Stimulated activated CD8-positive, alpha-beta memory T cell treated with anti-CD3 and anti-CD28 coated beads, Interleukin-15, amount 100 ng/mL, for 1 hour (primary cell): ENCODE data around the gene CCSAP.

Source experiments
- DNase-seq: peaks from one replicate; pipeline ENCODE4 v3.0.0-alpha.2; 2020; ENCODE audit warnings: low read depth

Gene CCSAP

DNA sequence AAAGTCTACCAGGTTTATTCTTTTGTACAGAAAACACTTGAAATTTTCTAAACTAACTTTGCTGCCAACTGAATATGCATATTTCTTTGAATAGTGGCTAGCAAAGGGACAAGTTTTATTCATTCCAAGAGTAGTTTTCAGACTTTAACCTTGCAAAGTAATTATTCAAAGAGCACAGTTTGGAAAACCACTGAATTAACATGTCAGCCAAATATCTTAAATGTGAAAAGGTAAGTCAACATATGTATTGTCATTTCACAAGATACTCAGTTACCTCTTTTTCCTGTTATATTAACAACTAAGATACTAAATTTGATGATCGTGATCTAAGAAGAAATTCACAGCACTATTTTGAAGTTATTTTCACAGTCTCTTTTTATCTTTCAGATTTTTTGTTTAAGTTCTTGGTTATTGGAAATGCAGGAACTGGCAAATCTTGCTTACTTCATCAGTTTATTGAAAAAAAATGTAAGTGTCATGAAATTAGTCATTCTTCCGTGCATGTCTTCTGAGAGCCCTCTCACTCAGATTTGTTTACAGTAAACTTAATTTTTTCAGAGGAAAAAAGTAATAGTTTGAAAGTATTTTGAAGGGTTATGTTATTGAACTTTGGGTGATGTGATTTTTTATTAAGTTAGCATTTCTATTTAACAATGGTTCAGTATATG lies 56.6 kb downstream of the CCSAP start:
- no peak for DNase-seq

GRCh38 chr1:229285440-229285839 lies 57.4 kb downstream of the CCSAP start:
- no peak for DNase-seq

DNA sequence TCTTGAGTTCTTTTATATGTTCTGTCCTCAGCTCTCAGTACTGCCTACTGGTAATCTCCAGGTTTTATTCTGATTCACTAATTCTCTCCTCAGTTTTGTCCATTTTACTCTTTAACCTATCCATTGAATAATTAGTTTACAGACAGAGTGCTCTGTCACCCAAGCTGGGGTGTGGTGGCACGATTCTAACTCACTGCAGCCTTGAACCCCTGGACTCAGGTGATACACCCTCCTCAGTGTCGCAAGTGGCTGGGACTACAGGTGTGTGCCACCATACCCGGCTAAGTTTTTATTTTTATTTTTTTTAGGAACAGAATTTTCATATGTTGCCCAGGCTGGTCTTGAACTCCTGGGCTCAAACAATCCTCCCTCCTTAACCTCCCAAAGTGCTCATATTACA lies 58.0 kb downstream of the CCSAP start:
- DNase-seq: no peak

DNA sequence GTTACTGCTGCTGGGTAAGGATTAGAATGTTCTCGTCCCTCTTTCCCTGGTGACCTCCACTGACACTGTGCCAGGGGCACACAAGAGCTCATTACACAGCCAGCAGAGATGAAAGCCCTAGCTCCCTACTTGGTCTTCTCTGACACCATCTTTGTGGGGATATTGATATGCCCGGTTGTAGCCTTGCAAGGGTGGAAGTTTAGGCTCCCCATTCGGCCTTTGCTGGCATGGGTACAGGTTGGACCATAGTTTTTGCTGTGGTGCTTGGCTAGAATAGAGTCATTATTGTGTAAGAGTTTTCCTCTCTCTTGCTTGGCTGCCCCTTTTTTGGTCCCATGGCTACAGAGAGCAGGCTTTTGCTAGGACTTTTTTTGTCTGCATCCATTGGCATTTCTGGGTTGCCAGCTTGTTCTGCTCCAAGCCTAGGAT lies 59.6 kb downstream of the CCSAP start:
- DNase-seq: no peak

- DNase-seq: no peak
Measured at GRCh38 chr1:229282295-229282823, 60.5 kb downstream of the CCSAP start.

GRCh38 chr1:229281339-229281926 lies 61.4 kb downstream of the CCSAP start:
- no peak for DNase-seq

GRCh38 chr1:229280921-229281320 lies 61.9 kb downstream of the CCSAP start:
- no peak for DNase-seq

- no peak for DNase-seq
Measured at GRCh38 chr1:229280037-229280828, 62.6 kb downstream of the CCSAP start.

DNA sequence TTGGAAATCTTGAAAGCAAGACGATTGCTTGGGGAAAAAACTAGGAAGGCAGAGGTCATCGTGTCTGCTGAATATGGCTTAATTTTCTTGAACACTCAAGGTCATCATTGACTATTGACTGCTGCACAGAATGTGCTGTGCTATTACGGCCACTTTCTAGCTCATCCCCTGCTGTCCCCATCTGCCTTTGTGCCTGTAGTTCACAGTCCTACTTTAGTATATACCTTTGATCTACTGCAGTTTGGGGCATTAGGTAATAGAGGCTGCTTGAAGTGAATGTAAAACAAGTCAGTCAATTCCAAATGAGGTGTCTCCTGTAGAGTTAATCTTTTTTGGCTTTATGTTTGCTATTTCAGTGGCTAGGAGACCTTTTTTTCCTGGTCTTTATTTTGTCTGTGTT lies 63.6 kb downstream of the CCSAP start:
- DNase-seq: no peak

GRCh38 chr1:229278120-229278741 lies 64.6 kb downstream of the CCSAP start:
- DNase-seq: no peak

GRCh38 chr1:229275005-229275404 lies 67.8 kb downstream of the CCSAP start:
- DNase-seq: no peak

DNA sequence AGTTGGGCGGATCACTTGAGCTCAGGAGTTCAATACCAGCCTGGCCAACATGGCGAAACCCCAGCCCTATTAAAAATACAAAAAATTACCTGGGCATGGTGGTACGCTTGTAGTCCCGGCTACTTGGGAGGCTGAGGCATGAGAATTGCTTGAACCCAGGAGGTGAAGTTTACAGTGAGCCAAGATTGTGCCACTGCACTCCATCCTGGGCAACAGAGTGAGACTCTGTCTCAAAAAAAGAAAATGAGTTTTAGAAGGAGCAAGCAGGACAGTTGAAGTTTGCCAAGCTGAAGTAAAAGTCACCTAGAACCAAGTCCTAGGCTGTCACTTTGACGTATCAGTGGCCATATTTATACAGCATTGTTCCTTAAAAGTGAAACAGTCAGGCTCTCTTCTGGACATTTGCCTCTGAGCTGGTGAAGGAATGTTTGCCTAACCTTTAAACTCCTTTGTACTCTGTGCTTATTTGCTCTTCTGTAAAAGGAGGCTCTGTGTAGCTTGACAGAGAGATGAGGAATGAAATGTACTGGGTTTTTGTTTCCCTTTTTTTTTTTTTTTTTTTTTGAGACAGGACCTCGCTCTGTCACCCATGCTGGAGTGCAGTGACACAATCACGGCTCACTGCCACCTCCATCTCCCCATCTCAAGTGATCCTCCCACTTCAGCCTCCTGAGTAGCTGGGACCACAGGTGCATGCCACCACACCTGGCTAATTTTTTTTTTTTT lies 69.2 kb downstream of the CCSAP start:
- no peak for DNase-seq

DNA sequence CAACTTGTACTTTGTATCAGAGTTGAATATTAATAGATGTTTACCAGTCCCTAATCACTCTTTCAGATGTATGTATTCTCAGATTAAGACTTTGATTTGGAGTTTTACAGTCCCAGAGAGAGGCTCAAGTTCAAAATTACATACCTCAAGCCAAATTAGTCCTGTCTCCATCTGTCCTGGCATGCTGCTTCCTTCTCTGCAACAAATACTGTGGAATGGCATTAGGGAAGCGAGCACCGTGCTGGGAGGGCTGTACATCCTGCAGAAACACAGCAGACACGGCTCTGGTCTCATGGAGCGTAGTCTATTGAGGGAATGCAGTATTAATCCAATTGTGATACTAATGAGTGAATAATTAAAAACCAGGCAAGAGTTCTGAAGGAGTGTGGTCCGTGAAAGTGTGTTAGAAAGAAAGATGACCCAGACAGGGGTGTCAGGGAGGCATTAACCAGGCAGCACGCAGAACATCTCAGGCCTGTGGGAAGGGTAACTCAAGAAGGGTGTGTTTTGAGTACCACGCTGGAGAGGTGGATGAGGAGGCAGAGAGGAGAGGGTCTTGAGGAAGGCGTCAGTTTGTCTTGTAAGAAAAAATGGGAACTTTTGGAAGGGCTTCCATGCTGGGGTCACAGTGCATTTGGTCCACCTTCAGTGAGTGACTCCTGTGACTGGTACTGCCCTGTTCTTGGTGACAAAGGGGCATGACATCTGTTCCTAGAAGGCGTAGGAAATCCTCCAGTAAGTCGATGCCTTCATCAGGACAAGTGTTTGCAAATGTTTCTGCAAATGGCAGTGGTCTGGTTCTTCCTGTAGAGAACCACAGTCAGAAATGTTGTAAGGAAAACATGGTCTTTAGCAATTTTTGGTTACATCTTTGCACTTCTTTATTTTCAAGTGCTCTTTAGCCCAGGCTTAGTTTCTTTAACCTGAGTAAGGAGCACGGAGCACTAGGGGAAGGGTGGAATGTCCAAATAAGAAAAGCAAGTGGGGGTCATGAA lies 70.4 kb downstream of the CCSAP start:
- DNase-seq: no peak

DNA sequence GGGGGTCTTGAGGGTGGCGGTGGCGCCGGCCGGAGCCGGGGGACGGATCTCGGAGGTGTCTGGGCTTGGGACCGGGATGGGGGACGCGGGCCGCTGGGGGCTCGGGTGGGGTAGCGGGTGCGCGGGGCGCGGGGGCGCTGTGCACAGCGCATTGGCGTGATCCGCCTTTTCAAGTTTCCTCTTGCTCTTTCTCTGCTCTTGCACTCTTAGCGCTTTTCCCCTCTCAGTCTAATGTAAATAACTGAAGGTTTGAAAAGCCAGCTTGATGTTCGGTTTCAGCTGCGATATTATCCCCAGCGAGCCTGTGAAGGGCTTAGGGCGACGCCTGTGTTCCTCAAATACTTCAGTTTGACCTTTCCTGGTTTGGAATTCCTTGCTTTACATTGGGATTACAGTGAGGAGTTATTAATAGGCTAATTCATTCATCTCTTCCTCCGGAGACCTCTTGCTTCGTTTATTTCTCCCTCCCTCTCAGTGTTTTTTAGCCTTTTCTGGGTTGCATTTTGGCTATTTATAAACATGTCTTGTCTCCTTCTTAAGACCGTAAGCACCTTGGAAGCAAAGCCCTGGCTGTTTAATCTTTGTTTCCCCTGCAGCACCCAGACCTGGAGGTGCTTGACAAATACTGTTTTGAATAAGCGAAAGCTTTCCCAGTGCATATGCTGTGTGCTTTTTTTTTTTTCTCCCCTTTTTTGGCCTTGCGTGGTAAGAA lies 71.2 kb downstream of the CCSAP start:
- peak; percentile 11 for DNase-seq
